Endothelial cell (in vitro differentiated cells): Measurements from ENCODE around the gene EPHA8. TPM values are rescaled to one million over a fixed set of nuclear protein-coding genes. Genes with fewer than 3 reads are reported as not detected.

Experiments used
- DNase-seq: peaks from one replicate; pipeline ENCODE4 v3.0.0; 2021; ENCODE audit warnings: low spot score
- H3K27ac Mint-ChIP-seq: one replicate; pipeline ENCODE4 v1.8.0; 2021; ENCODE audit warnings: mixed read lengths, inconsistent platforms; ENCODE audit not compliant: unreplicated experiment
- H3K27me3 Mint-ChIP-seq: one replicate; pipeline ENCODE4 v1.8.0; 2021; ENCODE audit warnings: mild to moderate bottlenecking, moderate library complexity, mixed read lengths, inconsistent platforms; ENCODE audit not compliant: unreplicated experiment
- H3K36me3 Mint-ChIP-seq: one replicate; pipeline ENCODE4 v1.8.0; 2021; ENCODE audit warnings: mild to moderate bottlenecking, low read depth, mixed read lengths, inconsistent platforms; ENCODE audit not compliant: unreplicated experiment
- H3K4me1 Mint-ChIP-seq: one replicate; pipeline ENCODE4 v1.8.0; 2021; ENCODE audit warnings: mild to moderate bottlenecking, mixed read lengths, inconsistent platforms; ENCODE audit not compliant: unreplicated experiment
- H3K4me3 Mint-ChIP-seq: one replicate; pipeline ENCODE4 v1.8.0; 2021; ENCODE audit warnings: mild to moderate bottlenecking, mixed read lengths, inconsistent platforms; ENCODE audit not compliant: unreplicated experiment
- H3K9me3 Mint-ChIP-seq: one replicate; pipeline ENCODE4 v1.8.0; 2021; ENCODE audit warnings: mixed read lengths, inconsistent platforms; ENCODE audit not compliant: unreplicated experiment
- CTCF ChIP-seq: fragments of 200-600 bp; sonication (generic); IDR thresholded peaks from one replicate; pipeline ENCODE4 v1.5.0; 2021; ENCODE audit warnings: antibody characterized with exemption; ENCODE audit not compliant: unreplicated experiment
- total RNA-seq: library from RNA; stranded (reverse); fragmentation: NEBNext Ultra II Directional; extraction: Animal tissue kit (Norgen Biotek cat#: 25700); gene quantifications from one replicate; pipeline ENCODE4 v1.2.1, GENCODE V29; 2021; ENCODE audit not compliant: unreplicated experiment

EPHA8 gene
- total RNA-seq, 1 donor from 2014 or later = not detected

- no peak for TF ChIP-seq CTCF
- Mint-ChIP-seq H3K27ac (no peak overlapping the region), H3K9me3 (no peaks in the 10 kb centered on the region)
Observed at GRCh38 chr1:22547186-22547817, 16.0 kb upstream of the EPHA8 start.

GRCh38 chr1:22547818-22548462 lies 15.3 kb upstream of the EPHA8 start:
- Mint-ChIP-seq H3K4me1 (no peaks in the 10 kb centered on the region), H3K4me3 (no peak overlapping the region)
- no peak for DNase-seq

More at GRCh38 chr1:22547186-22547817, 16.0 kb upstream of the EPHA8 start:
- no peaks in the 10 kb centered on the region for H3K4me1 Mint-ChIP-seq
- peaks cover 13% of the 10 kb centered on the region for H3K27me3 Mint-ChIP-seq
- H3K4me3 Mint-ChIP-seq = no peak overlapping the region
- DNase-seq = no peak
- no peaks in the 10 kb centered on the region for H3K36me3 Mint-ChIP-seq

GRCh38 chr1:22550021-22550420 lies 13.3 kb upstream of the EPHA8 start:
- no peak overlapping the region for H3K27ac Mint-ChIP-seq
- H3K36me3 Mint-ChIP-seq = no peaks in the 10 kb centered on the region
- H3K4me3 Mint-ChIP-seq = no peak overlapping the region
- DNase-seq = no peak
- no peaks in the 10 kb centered on the region for H3K9me3 Mint-ChIP-seq
- peaks cover 9% of the 10 kb centered on the region for H3K27me3 Mint-ChIP-seq
- H3K4me1 Mint-ChIP-seq = no peaks in the 10 kb centered on the region
- no peak for TF ChIP-seq CTCF

More at GRCh38 chr1:22547818-22548462, 15.3 kb upstream of the EPHA8 start:
- Mint-ChIP-seq H3K36me3 (no peaks in the 10 kb centered on the region), H3K27ac (no peak overlapping the region), H3K9me3 (no peaks in the 10 kb centered on the region), H3K27me3 (peaks cover 13% of the 10 kb centered on the region)
- TF ChIP-seq CTCF = no peak

GRCh38 chr1:22551591-22551990 lies 11.7 kb upstream of the EPHA8 start:
- DNase-seq = no peak
- Mint-ChIP-seq H3K4me3 (no peak overlapping the region), H3K27me3 (peaks cover 8% of the 10 kb centered on the region), H3K36me3 (no peaks in the 10 kb centered on the region), H3K27ac (no peak overlapping the region), H3K4me1 (no peaks in the 10 kb centered on the region), H3K9me3 (no peaks in the 10 kb centered on the region)
- no peak for TF ChIP-seq CTCF

- H3K27ac Mint-ChIP-seq = no peak overlapping the region
- H3K9me3 Mint-ChIP-seq = no peaks in the 10 kb centered on the region
- H3K36me3 Mint-ChIP-seq = no peaks in the 10 kb centered on the region
- DNase-seq = no peak
- H3K4me3 Mint-ChIP-seq = no peak overlapping the region
- peaks cover 4% of the 10 kb centered on the region for H3K27me3 Mint-ChIP-seq
- no peak for TF ChIP-seq CTCF
- H3K4me1 Mint-ChIP-seq = no peaks in the 10 kb centered on the region
Observed at GRCh38 chr1:22552021-22552420, 11.3 kb upstream of the EPHA8 start.
